22Rv1 (cell line): ENCODE measurements around the gene ITIH6.
"Not testable (repeated sequence)": the region's sequence is repeated elsewhere in the genome, so short reads cannot be mapped to it uniquely, and the experiment has no call there.

Experiments used
- H3K27ac ChIP-seq: fragments of 450-650 bp; 2 replicates; pipeline ENCODE4 v1.5.1; 2017
- ZFX ChIP-seq: fragments of 450-650 bp; IDR thresholded peaks from 2 replicates; pipeline ENCODE4 v1.6.1; 2017; ENCODE audit warnings: antibody characterized with exemption, borderline replicate concordance
- TF ChIP-seq, protein P1 (sequence below): fragments of 450-650 bp; IDR thresholded peaks from 2 replicates; pipeline ENCODE4 v1.5.1; 2017; ENCODE audit warnings: mild to moderate bottlenecking

ITIH6 gene

DNA sequence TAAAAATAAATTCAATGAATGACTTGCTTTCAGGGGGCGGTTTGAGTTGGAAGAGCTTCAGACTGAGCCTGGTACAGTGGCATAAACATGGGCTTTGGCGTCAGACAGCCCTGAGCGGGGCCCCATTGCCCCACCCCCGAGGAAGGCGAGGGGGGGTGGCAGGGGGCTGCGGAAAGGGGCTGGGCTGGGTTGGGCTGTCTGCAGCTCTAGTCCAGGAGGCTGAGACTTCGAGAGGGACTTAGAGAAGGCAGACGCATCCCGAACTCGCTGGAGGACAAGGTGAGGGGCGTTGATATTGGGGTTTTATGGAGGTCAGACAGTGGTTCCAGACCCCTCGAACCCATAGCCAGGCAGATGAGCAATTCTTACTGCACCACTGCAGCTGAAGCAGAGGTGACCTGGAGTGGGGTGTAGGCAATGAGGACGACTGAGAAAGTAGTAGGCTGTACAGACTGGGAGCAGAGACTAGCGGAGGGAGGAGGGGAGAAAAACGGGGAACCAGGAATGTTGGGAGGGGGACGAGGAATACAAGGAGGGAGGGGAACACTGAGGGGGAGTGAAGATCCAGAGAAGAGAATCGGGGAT is 9.6 kb upstream of the ITIH6 start, which contains the start of gene MAGED2:
Gene MAGED2, plus strand, starts transcription at position 222 of the 585 bp plus-strand sequence. CDS start 1,587 bp downstream, outside the sequence.
- peak within 1 kb of the TSS; percentile 61 for H3K27ac ChIP-seq
- no peak for TF ChIP-seq ZFX
- TF ChIP-seq, protein P1, sequence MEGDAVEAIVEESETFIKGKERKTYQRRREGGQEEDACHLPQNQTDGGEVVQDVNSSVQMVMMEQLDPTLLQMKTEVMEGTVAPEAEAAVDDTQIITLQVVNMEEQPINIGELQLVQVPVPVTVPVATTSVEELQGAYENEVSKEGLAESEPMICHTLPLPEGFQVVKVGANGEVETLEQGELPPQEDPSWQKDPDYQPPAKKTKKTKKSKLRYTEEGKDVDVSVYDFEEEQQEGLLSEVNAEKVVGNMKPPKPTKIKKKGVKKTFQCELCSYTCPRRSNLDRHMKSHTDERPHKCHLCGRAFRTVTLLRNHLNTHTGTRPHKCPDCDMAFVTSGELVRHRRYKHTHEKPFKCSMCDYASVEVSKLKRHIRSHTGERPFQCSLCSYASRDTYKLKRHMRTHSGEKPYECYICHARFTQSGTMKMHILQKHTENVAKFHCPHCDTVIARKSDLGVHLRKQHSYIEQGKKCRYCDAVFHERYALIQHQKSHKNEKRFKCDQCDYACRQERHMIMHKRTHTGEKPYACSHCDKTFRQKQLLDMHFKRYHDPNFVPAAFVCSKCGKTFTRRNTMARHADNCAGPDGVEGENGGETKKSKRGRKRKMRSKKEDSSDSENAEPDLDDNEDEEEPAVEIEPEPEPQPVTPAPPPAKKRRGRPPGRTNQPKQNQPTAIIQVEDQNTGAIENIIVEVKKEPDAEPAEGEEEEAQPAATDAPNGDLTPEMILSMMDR = no peak

DNA sequence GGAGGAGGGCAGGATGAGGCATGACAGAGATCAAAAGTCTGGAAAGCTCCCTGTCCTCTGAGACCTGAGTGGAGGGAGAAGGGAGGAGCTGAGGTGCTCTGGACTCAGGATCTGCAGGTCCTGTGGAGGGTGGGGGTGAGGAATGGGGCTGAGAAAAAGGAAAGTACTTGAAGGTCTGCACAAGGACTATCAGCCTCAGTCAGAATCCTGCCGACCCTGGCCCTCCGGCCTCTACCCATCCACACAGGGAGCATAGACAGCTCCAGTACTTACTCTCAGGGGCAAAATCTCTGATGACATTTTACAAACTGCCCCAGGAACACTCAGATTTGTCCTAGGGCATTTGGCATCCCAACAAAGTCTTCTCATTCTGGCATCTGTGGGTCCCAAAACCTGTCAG is 991 bp upstream of the ITIH6 start:
- no peak overlapping the region for H3K27ac ChIP-seq
- TF ChIP-seq, protein P1 = no peak
- no peak for TF ChIP-seq ZFX

DNA sequence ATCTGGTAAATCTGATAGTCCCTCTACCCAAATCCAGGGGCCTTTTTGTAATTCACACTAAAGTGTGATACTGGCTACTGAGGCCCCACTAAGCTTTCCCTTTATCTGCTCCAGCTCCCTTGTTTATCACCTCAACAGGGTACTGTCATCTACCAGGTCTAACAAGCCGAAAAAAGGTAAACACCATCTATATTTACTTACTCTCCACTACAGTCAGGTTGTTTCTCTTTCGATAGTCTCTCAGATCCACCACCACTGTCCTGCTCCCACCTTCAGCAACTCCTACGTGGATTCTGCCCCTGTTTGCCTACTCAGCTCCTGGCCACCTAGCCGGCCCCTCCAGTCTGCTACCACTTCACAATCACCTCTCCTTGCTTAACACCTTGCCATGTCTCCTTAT is 3.3 kb downstream of the ITIH6 start:
- TF ChIP-seq, protein P1 = no peak
- no peak for TF ChIP-seq ZFX

DNA sequence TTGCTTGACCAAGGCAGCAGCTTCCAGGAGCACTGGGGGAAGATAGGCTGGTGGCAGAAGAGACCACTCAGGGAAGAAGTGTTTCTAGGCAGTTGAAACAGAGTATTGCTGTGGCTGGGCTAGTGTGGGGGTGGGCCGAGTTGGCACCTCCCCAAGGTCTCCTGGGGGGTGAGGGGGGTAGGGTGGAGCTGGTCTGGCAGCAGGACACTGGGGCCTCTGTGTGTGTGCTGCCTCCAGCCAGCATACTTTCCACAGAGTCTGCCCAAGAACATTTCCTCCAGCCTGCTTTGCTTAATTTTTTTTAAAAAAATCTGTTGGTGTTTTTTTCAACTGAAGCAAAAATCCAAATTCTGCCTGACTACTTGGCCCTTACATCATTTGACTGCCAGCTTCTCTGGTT is 4.0 kb downstream of the ITIH6 start:
- H3K27ac ChIP-seq = no peak overlapping the region
- TF ChIP-seq, protein P1 = no peak
- TF ChIP-seq ZFX = no peak

More for the DNA sequence above, 3.3 kb downstream of the ITIH6 start:
- H3K27ac ChIP-seq = no peak overlapping the region

DNA sequence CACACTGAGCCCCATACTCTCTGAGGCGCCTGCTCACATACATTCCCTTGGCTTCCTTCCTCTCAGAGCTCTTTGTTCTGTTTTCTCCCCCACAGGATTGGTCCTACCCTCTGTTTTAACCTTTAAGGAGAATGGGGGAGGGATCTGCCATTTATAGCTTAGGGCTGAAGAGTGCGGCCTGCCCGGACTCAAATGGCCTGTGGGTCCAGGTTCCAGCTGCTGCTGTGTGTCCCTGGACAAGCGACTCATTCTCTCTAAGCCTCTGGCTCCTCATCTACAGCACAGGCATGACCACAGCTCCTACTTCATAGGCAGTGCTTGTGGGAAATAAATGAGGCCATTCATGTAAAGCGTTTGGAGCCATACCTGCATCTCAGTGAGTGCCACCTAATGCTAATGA is 8.7 kb downstream of the ITIH6 start:
- not testable (repeated sequence) for H3K27ac ChIP-seq

DNA sequence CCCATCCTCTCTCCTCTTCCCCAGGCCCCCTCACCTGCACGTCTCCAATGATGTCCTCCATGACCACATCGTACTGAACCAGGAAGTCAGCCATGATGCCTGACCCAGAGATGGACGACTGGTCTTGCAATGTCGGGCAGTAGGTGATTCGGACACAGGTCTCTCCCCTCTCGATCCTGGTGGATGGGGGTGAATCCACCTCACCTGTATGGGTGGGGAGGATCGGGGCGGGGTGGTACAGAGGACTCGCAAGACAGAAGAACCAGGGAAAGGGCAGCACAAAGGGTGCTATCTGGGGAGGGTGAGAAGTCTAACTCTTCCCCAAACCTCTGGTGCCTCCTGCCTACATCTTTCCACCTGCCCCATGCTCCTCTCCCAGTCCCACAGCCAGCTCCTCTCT is 9.6 kb downstream of the ITIH6 start:
- no peak for TF ChIP-seq ZFX
- TF ChIP-seq, protein P1 = no peak
- no peak overlapping the region for H3K27ac ChIP-seq

DNA sequence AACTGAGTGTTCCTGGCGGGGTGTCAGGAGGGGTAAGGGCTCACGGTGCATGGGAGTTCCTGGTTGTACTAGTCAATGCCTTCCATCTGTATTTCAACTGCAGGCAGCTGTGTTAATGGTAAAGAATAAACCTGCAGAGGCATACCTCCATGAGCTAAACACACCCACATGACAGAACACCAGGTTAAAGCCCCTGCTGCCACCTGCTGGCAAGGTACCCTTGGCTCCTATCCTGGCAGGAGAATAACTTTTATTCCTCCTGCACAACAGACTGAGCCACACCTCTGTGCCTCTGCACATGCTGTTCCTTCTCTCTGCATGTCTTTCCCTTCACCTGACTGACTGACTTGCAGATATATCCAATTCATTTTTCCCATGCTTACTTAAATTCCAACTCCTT is 11.1 kb downstream of the ITIH6 start:
- no peak overlapping the region for H3K27ac ChIP-seq

More for the DNA sequence above, 11.1 kb downstream of the ITIH6 start:
- TF ChIP-seq, protein P1 = peak; percentile 18; the same call in 1 of the 2 replicates
- TF ChIP-seq ZFX = no peak
